Measurements from ENCODE around the gene KCNQ1. TPM values are rescaled to one million over a fixed set of nuclear protein-coding genes. Genes with fewer than 3 reads are reported as not detected.

KCNQ1 gene
- polyA plus RNA-seq, 1 donor from 2014 or later = not detected

DNA sequence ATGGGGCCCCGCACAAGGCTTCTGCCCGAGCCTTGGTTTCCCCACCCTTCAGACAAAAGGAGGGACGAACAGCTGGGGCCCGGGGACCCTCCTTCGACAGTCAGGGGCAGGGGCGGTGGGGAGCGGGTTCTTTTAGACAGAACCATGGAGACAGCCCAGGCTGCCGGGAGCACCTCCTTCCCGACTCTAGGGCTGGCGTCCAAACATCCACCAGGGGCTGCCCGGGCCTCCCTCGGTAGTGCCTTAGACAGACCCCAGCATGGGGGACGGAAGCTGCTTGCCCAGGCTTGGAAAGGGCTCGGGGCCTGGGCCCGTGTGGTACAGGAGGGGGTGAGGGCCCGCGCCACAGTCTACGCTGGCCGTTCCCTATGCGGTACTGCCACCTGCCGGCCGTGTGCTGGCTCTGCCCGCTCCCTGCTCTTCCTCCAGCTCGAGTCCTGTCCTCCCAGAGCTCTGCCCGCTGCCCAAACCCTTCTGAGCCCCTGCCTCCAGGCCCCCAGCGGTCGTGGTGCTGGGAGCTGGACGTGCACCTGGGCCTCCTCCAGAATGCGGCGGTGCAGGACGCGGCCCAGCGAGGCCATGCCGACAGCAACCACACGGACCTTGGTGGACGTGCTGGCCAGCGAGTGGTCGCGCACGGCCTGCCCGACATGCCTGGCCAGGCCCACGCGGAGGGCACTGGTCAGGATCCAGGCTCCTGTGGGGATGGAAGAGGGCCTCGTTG, 24.1 kb upstream of the KCNQ1 start:
- Histone ChIP-seq H3K79me2 (replicated peaks; ENCODE audit: insufficient read depth, low read length) (no peaks in the 10 kb centered on the region), H3K9me2 (ENCODE audit: insufficient read depth, low read length) (no peaks in the 10 kb centered on the region), H4K20me1 (ENCODE audit: insufficient read depth) (no peaks in the 10 kb centered on the region), H2AFZ (ENCODE audit: low read depth, low read length) (no peak overlapping the region), H3K27me3 (ENCODE audit: insufficient read depth, low read depth, low read length) (no peaks in the 10 kb centered on the region), H3K9me3 (ENCODE audit: low read length) (no peaks in the 10 kb centered on the region), H3K36me3 (ENCODE audit: insufficient read depth, low read length) (no peaks in the 10 kb centered on the region), H3K4me3 (ENCODE audit: low read length) (no peak overlapping the region), H3K4me2 (ENCODE audit: low read length) (no peak overlapping the region), H3K9ac (ENCODE audit: low read length) (no peak overlapping the region), H3F3A (ENCODE audit: insufficient read depth, low read length, poor library complexity, severe bottlenecking) (no peaks in the 10 kb centered on the region), H3K27ac (ENCODE audit: low read length) (no peak overlapping the region)
- peak; percentile 78 for TF ChIP-seq SMC3 (conservative IDR thresholded peaks at IDR 0.05; ENCODE audit: poor library complexity)
- peak; percentile 77 for TF ChIP-seq RAD21 (conservative IDR thresholded peaks at IDR 0.05)
- TF ChIP-seq POLR2AphosphoS5 (IDR thresholded peaks at IDR 0.05) = no peak
- TF ChIP-seq, protein P1, sequence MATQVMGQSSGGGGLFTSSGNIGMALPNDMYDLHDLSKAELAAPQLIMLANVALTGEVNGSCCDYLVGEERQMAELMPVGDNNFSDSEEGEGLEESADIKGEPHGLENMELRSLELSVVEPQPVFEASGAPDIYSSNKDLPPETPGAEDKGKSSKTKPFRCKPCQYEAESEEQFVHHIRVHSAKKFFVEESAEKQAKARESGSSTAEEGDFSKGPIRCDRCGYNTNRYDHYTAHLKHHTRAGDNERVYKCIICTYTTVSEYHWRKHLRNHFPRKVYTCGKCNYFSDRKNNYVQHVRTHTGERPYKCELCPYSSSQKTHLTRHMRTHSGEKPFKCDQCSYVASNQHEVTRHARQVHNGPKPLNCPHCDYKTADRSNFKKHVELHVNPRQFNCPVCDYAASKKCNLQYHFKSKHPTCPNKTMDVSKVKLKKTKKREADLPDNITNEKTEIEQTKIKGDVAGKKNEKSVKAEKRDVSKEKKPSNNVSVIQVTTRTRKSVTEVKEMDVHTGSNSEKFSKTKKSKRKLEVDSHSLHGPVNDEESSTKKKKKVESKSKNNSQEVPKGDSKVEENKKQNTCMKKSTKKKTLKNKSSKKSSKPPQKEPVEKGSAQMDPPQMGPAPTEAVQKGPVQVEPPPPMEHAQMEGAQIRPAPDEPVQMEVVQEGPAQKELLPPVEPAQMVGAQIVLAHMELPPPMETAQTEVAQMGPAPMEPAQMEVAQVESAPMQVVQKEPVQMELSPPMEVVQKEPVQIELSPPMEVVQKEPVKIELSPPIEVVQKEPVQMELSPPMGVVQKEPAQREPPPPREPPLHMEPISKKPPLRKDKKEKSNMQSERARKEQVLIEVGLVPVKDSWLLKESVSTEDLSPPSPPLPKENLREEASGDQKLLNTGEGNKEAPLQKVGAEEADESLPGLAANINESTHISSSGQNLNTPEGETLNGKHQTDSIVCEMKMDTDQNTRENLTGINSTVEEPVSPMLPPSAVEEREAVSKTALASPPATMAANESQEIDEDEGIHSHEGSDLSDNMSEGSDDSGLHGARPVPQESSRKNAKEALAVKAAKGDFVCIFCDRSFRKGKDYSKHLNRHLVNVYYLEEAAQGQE (IDR thresholded peaks at IDR 0.05; ENCODE audit: borderline replicate concordance) = no peak
- TF ChIP-seq MXI1 (conservative IDR thresholded peaks at IDR 0.05; ENCODE audit: poor library complexity, severe bottlenecking) = no peak
- no peak for TF ChIP-seq TAF1 (IDR thresholded peaks at IDR 0.05; ENCODE audit: low read depth)
- TF ChIP-seq EP300 (conservative IDR thresholded peaks at IDR 0.05; ENCODE audit: poor library complexity, severe bottlenecking) = no peak
- no peak for TF ChIP-seq EZH2 (IDR thresholded peaks at IDR 0.05; ENCODE audit: borderline replicate concordance, insufficient read depth, low read length, poor library complexity, severe bottlenecking)
- TF ChIP-seq, protein P2, sequence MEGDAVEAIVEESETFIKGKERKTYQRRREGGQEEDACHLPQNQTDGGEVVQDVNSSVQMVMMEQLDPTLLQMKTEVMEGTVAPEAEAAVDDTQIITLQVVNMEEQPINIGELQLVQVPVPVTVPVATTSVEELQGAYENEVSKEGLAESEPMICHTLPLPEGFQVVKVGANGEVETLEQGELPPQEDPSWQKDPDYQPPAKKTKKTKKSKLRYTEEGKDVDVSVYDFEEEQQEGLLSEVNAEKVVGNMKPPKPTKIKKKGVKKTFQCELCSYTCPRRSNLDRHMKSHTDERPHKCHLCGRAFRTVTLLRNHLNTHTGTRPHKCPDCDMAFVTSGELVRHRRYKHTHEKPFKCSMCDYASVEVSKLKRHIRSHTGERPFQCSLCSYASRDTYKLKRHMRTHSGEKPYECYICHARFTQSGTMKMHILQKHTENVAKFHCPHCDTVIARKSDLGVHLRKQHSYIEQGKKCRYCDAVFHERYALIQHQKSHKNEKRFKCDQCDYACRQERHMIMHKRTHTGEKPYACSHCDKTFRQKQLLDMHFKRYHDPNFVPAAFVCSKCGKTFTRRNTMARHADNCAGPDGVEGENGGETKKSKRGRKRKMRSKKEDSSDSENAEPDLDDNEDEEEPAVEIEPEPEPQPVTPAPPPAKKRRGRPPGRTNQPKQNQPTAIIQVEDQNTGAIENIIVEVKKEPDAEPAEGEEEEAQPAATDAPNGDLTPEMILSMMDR (IDR thresholded peaks at IDR 0.05; ENCODE audit: poor library complexity, severe bottlenecking) = peak; percentile 88

DNA sequence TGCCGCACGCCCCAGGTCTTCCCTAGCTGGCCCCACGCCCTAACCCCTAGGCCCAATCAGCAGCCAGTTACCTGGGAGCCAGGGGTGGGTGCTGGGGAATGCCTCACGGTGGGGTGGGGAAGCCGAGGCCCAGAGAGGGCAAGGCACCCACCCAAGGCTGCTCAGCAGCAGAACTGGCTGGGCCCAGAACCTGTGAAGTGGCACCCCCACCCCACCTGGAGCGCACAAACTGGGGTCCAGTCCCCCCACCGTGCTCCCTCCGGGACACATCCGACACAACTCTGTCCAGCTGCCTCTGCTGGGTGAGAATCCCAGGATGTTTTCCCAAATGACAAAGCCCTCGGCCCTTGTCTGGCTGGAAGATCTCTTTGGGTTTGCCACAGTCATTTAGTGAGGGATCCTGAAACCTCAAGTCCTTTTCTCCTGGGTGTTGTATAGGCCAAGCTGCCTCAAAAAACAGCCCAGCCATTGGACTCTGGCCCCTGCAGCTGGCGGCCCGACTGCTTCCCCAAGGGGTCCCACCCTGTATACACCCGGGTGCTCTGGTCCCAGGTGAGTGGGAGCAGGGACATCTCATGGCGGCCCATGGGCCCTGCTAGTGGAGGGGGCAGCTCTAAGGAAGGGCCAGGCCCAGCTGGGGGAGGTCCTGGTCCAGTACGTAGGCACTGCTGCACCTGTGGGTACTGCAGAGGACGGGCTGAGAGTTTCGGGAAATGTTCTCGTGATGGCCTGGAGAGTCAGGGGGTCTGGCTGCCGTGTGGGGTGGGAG, 23.4 kb upstream of the KCNQ1 start:
- H3K4me2 ChIP-seq (ENCODE audit: low read length) = no peak overlapping the region
- H3K9me2 ChIP-seq (ENCODE audit: insufficient read depth, low read length) = no peaks in the 10 kb centered on the region
- no peak overlapping the region for H2AFZ ChIP-seq (ENCODE audit: low read depth, low read length)
- no peak overlapping the region for H3K9ac ChIP-seq (ENCODE audit: low read length)
- H3K27me3 ChIP-seq (ENCODE audit: insufficient read depth, low read depth, low read length) = no peaks in the 10 kb centered on the region
- H3F3A ChIP-seq (ENCODE audit: insufficient read depth, low read length, poor library complexity, severe bottlenecking) = no peaks in the 10 kb centered on the region
- H3K79me2 ChIP-seq (replicated peaks; ENCODE audit: insufficient read depth, low read length) = no peaks in the 10 kb centered on the region
- no peak overlapping the region for H3K4me3 ChIP-seq (ENCODE audit: low read length)
- TF ChIP-seq SMC3 (conservative IDR thresholded peaks at IDR 0.05; ENCODE audit: poor library complexity) (no peak), RAD21 (conservative IDR thresholded peaks at IDR 0.05) (no peak), POLR2AphosphoS5 (IDR thresholded peaks at IDR 0.05) (no peak), MXI1 (conservative IDR thresholded peaks at IDR 0.05; ENCODE audit: poor library complexity, severe bottlenecking) (no peak), EP300 (conservative IDR thresholded peaks at IDR 0.05; ENCODE audit: poor library complexity, severe bottlenecking) (no peak), EZH2 (IDR thresholded peaks at IDR 0.05; ENCODE audit: borderline replicate concordance, insufficient read depth, low read length, poor library complexity, severe bottlenecking) (no peak)
- TF ChIP-seq, protein P1 (IDR thresholded peaks at IDR 0.05; ENCODE audit: borderline replicate concordance) = no peak
- H4K20me1 ChIP-seq (ENCODE audit: insufficient read depth) = no peaks in the 10 kb centered on the region
- no peak overlapping the region for H3K27ac ChIP-seq (ENCODE audit: low read length)
- no peaks in the 10 kb centered on the region for H3K36me3 ChIP-seq (ENCODE audit: insufficient read depth, low read length)
- H3K9me3 ChIP-seq (ENCODE audit: low read length) = no peaks in the 10 kb centered on the region

Measured in neural cell (in vitro differentiated cells).